Esophagus muscularis mucosa (tissue), 4 donors: ENCODE data around the gene SLC35G6. TPM values are rescaled to one million over a fixed set of nuclear protein-coding genes. Genes with fewer than 3 reads are reported as not detected.

ENCODE experiments used
- DNase-seq: peaks from one replicate; pipeline ENCODE4 v3.0.0-alpha.2; 2017; ENCODE audit errors: extremely low spot score
- H3K27ac ChIP-seq, 4 donors: fragments of 200-600 bp; sonication (generic); replicated peaks in 1 of 4; 1 replicate in 3 of 4; 2 replicates in 1 of 4; pipeline ENCODE4 v1.5.1; 2016 to 2019; ENCODE audit warnings: mild to moderate bottlenecking in 1 of 4
- H3K27me3 ChIP-seq, 4 donors: fragments of 200-600 bp; sonication (generic); one replicate each; pipeline versions ENCODE4 v1.5.1 to v1.6.0; 2016 to 2019
- H3K36me3 ChIP-seq, 4 donors: fragments of 200-600 bp; sonication (generic); one replicate each; pipeline ENCODE4 v1.5.1; 2016 to 2019
- H3K4me1 ChIP-seq, 4 donors: fragments of 200-600 bp; sonication (generic); one replicate each; pipeline ENCODE4 v1.5.1; 2016 to 2019
- H3K4me3 ChIP-seq, 4 donors: fragments of 200-600 bp; sonication (generic); 1 replicate in 2 of 4; 2 replicates in 2 of 4; pipeline ENCODE4 v1.5.1; 2016 to 2019; ENCODE audit warnings: mild to moderate bottlenecking in 4 of 4, moderate library complexity in 1 of 4
- H3K9me3 ChIP-seq, 4 donors: fragments of 200-600 bp; sonication (generic); 1 replicate in 3 of 4; 2 replicates in 1 of 4; pipeline ENCODE4 v1.5.1; 2016 to 2019
- CTCF ChIP-seq, 3 experiments: fragments of 200-600 bp in 2 of 3; fragments of 450-650 bp in 1 of 3; sonication (generic) in 2 of 3; IDR thresholded peaks; one replicate each; pipeline ENCODE4 v1.5.1; 2017 to 2019; ENCODE audit warnings: antibody characterized with exemption in 3 of 3, mild to moderate bottlenecking in 2 of 3, moderate library complexity in 1 of 3
- EP300 ChIP-seq: sonication (generic); formaldehyde crosslinking; IDR thresholded peaks from one replicate; pipeline ENCODE4 v1.6.1; 2017; ENCODE audit warnings: antibody characterized with exemption
- POLR2A ChIP-seq: fragments of 450-650 bp; IDR thresholded peaks from one replicate; pipeline ENCODE4 v1.6.1; 2017; ENCODE audit warnings: antibody characterized with exemption, moderate library complexity, mild to moderate bottlenecking, low read depth
- POLR2AphosphoS5 ChIP-seq, 2 donors: sonication (generic); formaldehyde crosslinking; IDR thresholded peaks; one replicate each; pipeline ENCODE4 v1.6.1; 2017; ENCODE audit warnings: antibody characterized with exemption in 2 of 2
- WGBS: methylation state at CpG from one replicate; pipeline ENCODE4 v1.1.5; 2018; 5-methylcytosine and 5-hydroxymethylcytosine counted together
- intact Hi-C: fragments of 100-400 bp; cut with DNase I; formaldehyde crosslinking; loops from one replicate; pipeline ENCODE4 v1.15.1; 2023
- total RNA-seq, 4 donors: library from RNA; depleted of rRNA; stranded (reverse); fragments of >200 nt; gene quantifications; one replicate each; pipeline versions ENCODE4 v1.1.0 to v1.2.1, GENCODE V29; 2016

The SLC35G6 gene
- total RNA-seq, 4 donors from 2014 or later: not detected

- intact Hi-C loops: no loop called here
- Histone ChIP-seq H3K27me3 (no peaks in the 10 kb centered on the region), H3K4me3 (no peak overlapping the region), H3K9me3 (no peaks in the 10 kb centered on the region), H3K4me1 (no peaks in the 10 kb centered on the region), H3K36me3 (peaks cover 61 to 100% (median 96%) of the 10 kb centered on the region in 4 donors), H3K27ac (no peak overlapping the region)
- no peak for DNase-seq
- WGBS: 91% methylated on average over 9 of the region's 9 CpGs
- no peak for TF ChIP-seq POLR2AphosphoS5 (IDR thresholded peaks at IDR 0.05)
- no peak for TF ChIP-seq CTCF (IDR thresholded peaks at IDR 0.05)
- TF ChIP-seq POLR2A: no peak
- no peak for TF ChIP-seq EP300
Observed at GRCh38 chr17:7508846-7509245, 27.6 kb downstream of the SLC35G6 start.

GRCh38 chr17:7509937-7510336 lies 28.7 kb downstream of the SLC35G6 start:
- Histone ChIP-seq H3K4me3 (no peak overlapping the region), H3K9me3 (no peaks in the 10 kb centered on the region), H3K4me1 (peaks cover 0 to 2% (median 0%) of the 10 kb centered on the region in 4 donors), H3K36me3 (peaks cover 54 to 97% (median 93%) of the 10 kb centered on the region in 4 donors), H3K27me3 (no peaks in the 10 kb centered on the region), H3K27ac (no peak overlapping the region)
- no peak for DNase-seq
- TF ChIP-seq POLR2A (no peak), CTCF (IDR thresholded peaks at IDR 0.05) (no peak), EP300 (no peak), POLR2AphosphoS5 (IDR thresholded peaks at IDR 0.05) (no peak)
- intact Hi-C loops: no loop called here
- 76% methylated on average over 5 of the region's 5 CpGs for WGBS

GRCh38 chr17:7511108-7511507 lies 29.9 kb downstream of the SLC35G6 start:
- 62% methylated on average over 10 of the region's 10 CpGs for WGBS
- TF ChIP-seq CTCF (IDR thresholded peaks at IDR 0.05) (no peak), POLR2AphosphoS5 (IDR thresholded peaks at IDR 0.05) (no peak), EP300 (no peak), POLR2A (no peak)

GRCh38 chr17:7512105-7512504 lies 30.9 kb downstream of the SLC35G6 start:
- no peaks in the 10 kb centered on the region for H3K9me3 ChIP-seq
- peaks cover 52 to 80% (median 72%) of the 10 kb centered on the region in 4 donors for H3K36me3 ChIP-seq
- no peak for DNase-seq
- intact Hi-C loops: no loop called here
- no peak overlapping the region for H3K27ac ChIP-seq
- H3K4me1 ChIP-seq: peaks cover 0 to 6% (median 0%) of the 10 kb centered on the region in 4 donors
- 90% methylated on average over 14 of the region's 15 CpGs for WGBS
- no peak overlapping the region for H3K4me3 ChIP-seq
- TF ChIP-seq EP300 (no peak), CTCF (IDR thresholded peaks at IDR 0.05) (no peak), POLR2A (no peak), POLR2AphosphoS5 (IDR thresholded peaks at IDR 0.05) (no peak)
- H3K27me3 ChIP-seq: no peaks in the 10 kb centered on the region

More at GRCh38 chr17:7511108-7511507, 29.9 kb downstream of the SLC35G6 start:
- Histone ChIP-seq H3K4me3 (no peak overlapping the region), H3K9me3 (no peaks in the 10 kb centered on the region), H3K36me3 (peaks cover 52 to 90% (median 82%) of the 10 kb centered on the region in 4 donors), H3K27me3 (no peaks in the 10 kb centered on the region), H3K27ac (no peak overlapping the region), H3K4me1 (peaks cover 0 to 6% (median 0%) of the 10 kb centered on the region in 4 donors)
- no peak for DNase-seq
- intact Hi-C loops: no loop called here
